H54 (cell line): ENCODE measurements around the gene ESR1.
"Not testable (repeated sequence)": the region's sequence is repeated elsewhere in the genome, so short reads cannot be mapped to it uniquely, and the experiment has no call there.

Experiments
- DNase-seq: peaks from one replicate; pipeline ENCODE4 v3.0.0; 2011; ENCODE audit warnings: low spot score, mixed read lengths; ENCODE audit not compliant: insufficient read length
- FAIRE-seq: peaks from 3 replicates; lab custom pipeline; 2011; peaks lifted over from hg19 to GRCh38; lab: Jason Lieb, UNC
- POLR2A ChIP-seq: IDR thresholded peaks from 2 replicates; pipeline ENCODE4 v1.6.1; 2011; ENCODE audit warnings: low read depth, mild to moderate bottlenecking, low read length

ESR1 gene

DNA sequence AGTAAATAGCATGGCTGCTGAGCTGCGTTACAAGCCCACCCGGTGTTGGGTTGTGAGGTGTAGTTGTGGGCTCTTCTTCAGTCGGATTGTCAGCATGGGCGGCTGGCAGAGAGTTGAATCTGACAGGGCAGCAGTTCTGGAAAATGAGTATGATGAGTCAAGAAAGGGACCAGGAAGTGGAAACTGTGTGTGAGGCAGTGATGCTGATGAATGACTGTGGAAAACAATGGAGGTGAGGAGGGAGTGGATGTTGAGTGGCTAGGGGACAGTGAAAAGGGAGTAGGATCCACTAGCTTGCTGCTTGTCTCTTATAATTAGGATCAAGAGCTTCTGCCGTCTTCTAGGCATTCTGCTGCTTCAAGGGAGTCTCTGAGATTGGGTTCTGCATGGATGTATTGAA is 154.3 kb downstream of the ESR1 start:
- DNase-seq = no peak
- FAIRE-seq = no peak
- TF ChIP-seq POLR2A = no peak

DNA sequence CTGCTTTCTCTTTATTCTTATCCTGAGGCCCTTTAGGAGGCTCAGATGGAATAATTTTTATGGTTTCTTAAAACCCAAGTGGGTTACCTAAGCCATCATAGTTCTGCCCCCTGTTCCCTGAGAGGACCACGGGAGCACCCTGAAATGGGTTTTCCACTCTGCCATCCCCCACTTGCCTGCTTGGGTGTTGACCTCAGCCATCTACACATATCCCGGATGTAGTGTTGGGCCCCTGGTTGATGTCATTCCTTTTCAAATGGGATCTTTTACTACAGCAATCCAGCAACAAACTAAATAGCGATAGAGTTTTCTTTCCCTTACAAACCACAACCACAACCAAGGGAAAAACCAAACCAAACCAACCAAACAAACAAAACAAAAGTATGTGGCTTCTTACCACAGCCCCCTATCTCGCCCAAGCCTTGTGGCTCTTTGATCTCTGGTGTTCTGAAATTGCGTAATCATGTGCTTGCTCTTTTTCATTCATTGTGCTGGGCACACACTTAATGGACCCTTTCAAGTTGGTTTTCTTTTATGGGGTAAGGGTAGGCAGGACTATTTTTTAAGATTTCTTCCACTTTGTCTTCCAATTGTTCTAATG is 154.9 kb downstream of the ESR1 start:
- no peak for TF ChIP-seq POLR2A
- FAIRE-seq (no peak), DNase-seq (no peak)

DNA sequence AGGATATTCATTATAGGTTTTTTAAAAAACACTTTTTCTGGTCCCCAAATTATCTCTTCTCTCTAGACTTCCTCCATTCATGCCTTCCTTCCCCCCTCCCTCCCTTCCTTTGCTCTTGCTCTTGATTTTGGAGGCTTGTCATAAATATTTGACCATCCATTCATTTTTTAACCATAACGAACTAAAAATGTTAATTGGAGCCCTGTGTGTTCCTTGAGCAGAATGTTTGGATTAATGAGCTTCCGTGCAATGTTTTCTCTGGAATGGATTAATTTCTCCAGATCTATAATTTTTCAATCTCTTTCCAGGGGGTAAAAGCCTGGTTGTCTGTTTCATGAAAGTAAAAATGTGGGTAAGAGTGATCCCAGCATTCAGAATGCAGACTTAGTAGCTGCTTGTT is 155.5 kb downstream of the ESR1 start:
- no peak for FAIRE-seq
- no peak for TF ChIP-seq POLR2A
- DNase-seq = no peak

DNA sequence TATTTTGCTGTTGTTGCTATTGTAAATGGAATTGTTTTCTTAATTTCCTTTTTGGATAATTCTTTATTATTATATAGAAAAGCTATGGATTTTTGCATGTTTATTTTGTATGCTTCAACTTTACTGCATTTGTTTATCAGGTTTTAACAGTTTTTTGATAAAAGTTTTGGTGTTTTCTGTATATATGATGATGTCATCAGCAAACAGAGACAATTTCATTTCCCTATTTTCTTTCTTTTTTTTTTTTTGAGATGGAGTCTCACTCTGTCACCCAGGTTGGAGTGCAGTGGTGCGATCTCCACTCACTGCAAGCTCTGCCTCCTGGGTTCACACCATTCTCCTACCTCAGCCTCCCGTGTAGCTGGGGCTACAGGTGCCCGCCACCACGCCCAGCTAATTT is 156.9 kb downstream of the ESR1 start:
- DNase-seq, FAIRE-seq: not testable (repeated sequence)

DNA sequence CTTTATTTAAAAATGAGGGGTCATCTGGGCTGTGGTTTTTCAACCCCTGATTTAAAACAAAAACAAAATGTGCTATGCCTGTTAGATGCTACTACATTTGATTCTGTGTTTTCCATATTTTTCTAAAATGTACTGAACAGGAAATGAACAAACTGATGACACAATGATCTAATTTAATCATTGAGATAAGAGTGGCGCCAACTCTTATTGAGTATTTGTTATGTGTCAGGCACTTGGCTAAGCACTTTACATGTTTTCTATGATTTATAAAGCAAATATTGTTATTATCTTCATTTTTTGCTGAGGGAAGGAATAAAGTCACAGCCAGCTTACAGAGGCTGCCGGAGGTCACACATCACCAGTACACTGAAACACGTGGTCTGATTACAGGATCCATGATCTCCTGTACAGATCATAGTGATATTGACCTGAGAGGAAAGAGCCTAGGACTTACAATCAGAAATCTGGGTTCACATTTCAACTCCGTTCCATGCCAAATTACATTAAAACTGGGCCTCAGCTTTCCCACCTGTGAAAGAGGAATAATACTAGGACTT is 166.7 kb downstream of the ESR1 start:
- DNase-seq (no peak), FAIRE-seq (no peak)
- TF ChIP-seq POLR2A = no peak

DNA sequence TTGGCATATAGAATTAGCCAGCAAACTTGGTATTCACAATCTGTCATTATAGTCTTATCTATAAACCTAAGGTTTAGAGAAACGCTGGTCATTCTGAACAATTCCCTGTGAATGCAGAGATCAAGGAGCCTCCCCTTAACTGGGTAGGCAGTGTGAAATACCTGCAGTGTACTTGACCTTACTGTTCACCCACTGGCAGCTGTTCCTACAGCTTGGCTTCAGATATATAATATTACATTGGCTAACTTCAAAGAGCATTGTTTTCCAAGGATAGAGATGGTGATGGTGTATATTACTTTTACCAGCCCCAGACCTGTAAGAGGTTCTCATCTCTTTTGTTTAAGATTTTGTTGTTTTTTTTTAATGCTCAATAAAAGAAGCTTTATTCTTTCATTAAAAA is 168.3 kb downstream of the ESR1 start:
- FAIRE-seq (no peak), DNase-seq (no peak)

DNA sequence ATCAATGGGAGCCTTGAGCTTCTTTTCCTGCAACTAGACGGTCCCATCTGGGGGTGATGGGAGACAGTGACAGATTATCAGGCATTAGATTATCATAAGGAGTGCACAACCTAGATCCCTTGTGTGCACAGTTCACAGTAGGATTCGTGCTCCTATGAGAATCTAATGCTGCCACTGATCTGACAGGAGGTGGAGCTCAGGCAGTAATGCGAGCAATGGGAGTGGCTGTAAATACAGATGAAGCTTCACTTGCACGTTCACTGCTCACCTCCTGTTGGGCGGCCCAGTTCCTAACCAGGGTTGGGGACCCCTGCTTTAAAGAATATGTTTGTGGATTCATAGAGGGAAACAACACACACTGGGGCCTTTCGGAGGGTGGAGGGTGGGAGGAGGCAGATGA is 180.7 kb downstream of the ESR1 start:
- not testable (repeated sequence) for DNase-seq, FAIRE-seq

More for the DNA sequence above, 168.3 kb downstream of the ESR1 start:
- no peak for TF ChIP-seq POLR2A

DNA sequence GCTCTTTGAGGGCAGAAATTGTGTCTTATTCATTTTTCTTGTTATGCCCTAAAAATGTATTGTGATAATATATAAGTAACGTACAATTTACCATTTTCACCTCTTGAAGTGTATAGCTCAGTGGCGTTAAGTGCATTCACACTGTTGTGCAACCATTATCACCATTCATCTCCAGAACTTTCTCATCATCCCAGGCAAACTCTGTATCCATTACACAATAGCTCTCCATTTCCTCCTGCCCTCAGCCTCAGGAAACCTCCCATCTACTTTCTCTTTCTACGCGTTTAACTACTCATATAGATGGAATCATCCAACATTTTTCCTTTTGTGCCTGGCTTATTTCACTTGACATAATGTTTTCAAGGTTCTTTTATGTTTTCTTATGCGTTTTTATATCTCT is 184.6 kb downstream of the ESR1 start:
- no peak for TF ChIP-seq POLR2A
- DNase-seq = no peak
- no peak for FAIRE-seq

DNA sequence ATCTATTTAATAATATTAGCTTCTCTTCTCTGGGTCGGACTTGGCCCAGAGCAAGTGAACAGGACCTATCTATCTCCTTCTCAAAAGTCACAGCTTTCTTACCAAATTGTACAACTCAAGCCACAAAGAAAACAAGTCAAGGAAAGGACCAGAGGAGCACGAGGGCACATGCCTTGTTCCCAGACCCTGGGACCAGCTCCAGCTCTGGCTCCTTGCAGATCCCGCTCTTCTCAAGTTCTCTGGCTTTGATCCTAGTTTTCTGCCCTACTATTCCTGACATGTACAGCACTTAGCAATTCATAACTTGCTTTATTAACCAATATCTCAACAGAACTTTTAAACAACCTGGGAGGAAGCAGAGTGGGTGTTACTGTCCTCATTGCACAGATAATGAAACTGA is 185.9 kb downstream of the ESR1 start:
- DNase-seq = no peak
- FAIRE-seq = no peak
- no peak for TF ChIP-seq POLR2A

DNA sequence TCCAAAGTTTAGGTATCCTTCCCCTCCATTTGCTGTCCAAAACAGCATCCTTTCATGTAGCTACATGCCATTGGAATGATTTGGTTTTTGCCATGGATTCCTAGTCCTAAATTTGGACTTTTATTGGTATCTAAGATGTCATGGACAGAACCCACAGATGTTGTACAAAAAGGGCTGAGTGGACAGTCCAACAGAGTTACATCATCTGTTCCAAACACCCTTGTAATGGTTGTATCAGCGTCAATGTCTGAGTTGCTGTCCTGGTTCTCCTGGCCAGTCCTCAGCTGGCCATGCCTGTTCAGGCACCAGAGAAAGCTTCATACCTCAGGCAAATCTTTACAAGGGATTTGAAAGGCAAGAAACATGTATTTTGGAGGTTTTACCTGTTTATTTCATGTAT is 191.3 kb downstream of the ESR1 start:
- no peak for DNase-seq
- FAIRE-seq = no peak
- no peak for TF ChIP-seq POLR2A

DNA sequence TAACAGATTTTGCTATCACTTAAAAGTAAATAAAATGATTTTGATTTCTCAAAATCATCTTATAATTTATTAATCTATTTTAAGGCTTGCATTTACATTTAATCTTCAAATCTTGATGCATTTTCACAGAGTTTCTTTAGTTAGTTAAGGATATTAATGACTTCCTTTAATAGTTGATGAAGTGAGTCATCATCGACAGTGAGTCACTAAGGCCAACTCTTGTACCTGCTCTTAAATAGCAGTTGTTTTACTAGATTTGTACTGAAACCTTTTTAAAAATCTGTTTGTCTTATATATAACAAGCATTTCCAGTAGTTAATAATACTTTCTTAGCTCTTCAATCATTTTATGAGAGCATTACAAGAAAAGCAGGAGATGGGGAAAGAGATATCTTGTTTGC is 191.7 kb downstream of the ESR1 start:
- DNase-seq (no peak), FAIRE-seq (no peak)
- TF ChIP-seq POLR2A = no peak

DNA sequence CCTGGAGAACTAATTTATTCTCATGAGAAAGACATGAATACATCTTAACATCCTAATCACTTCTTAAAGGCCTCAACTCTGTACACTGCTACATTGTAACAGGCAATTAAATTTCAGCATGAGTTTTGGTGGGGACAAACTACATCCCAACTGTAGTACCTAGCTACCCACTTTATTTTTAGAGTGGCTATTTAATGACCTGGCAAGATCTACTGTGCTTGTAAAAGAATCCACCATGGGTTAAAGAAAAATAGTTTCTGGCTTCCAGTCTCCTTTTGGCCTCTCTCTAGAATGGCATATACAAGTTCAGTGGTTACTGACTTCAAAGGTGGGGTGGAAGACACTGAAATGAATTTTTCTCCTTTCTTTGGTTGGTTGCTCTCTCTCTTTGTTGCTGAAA is 193.9 kb downstream of the ESR1 start:
- no peak for DNase-seq
- FAIRE-seq = no peak
- no peak for TF ChIP-seq POLR2A

DNA sequence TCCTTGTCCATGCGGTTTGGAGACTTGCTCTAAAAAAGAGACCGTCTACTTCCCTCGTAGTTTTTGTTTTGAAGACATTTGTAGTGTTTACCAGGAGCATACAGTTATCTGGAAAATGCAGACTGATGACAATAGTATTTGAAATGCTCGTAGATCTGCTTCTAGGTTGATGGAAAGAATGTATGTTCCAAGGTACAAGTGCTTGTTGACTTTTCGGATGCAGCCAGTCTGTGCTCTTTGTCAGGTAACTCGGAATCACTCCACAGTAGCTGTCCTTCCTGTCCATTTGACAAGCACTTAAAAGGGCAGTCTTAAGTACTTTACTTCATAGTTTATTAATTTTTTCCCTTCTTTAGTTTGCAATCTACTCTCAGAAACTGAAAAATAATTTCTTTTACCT is 194.8 kb downstream of the ESR1 start:
- TF ChIP-seq POLR2A = no peak
- DNase-seq = no peak
- FAIRE-seq = no peak

DNA sequence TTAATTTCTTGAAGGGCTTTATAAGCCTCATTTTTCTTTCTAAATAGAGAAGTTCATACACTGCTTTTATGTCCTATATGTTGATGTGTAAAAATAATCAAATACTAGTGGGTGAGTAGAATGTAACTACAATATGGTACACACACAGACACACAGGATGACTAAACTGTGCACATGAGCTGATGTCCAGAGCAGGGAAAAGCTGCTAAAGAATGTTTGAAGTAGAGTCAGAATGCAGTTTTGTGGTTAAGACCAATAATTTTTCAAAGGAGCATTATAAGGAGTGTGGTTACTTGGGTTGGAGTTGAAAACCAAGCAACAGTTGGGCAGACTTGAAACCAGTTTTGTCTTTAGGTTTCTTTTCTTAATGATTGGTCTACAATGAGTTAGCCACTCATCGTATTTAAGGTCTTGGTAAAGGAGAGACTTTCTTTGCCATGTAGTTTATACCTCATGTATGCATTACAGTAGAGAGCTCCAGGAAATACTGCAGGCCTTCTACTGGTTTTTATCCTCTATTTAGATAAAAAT is 196.6 kb downstream of the ESR1 start:
- FAIRE-seq = no peak

DNA sequence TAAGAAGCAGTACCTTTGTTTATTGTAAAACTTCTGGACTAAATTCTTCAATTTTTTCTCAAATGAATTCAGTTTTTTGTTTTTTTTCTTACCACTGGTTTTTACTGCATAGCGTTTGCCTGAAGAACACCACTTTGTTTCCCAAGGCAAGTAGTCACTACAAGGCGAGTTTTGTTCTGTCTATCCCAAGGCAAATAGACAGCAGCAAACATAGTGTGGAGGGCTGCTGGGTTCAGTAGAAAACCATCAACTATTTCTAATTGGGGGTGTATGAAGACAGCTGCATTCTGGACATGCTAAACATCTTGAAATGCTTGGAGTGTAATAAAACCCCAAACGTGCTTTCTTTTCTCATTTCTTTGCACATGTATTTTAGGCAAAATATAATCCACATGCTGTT is 197.4 kb downstream of the ESR1 start:
- no peak for DNase-seq
- TF ChIP-seq POLR2A = no peak
- no peak for FAIRE-seq

More for the DNA sequence above, 196.6 kb downstream of the ESR1 start:
- DNase-seq = no peak
- TF ChIP-seq POLR2A = no peak
